Activated CD8-positive, alpha-beta memory T cell treated with anti-CD3 and anti-CD28 coated beads for 4 hours (primary cell): Measurements from ENCODE around the gene CT47C1.

Source experiments
- DNase-seq, 2 donors: peaks; one replicate each; pipeline ENCODE4 v3.0.0-alpha.2; 2020; ENCODE audit warnings: low read depth in 2 of 2

The CT47C1 gene

GRCh38 chrX:119073911-119074310 is 1.1 kb downstream of the CT47C1 start:
- DNase-seq = no peak

- DNase-seq = no peak
Measured at GRCh38 chrX:119075270-119076025, 2.7 kb downstream of the CT47C1 start.

GRCh38 chrX:119082278-119082677 is 9.5 kb downstream of the CT47C1 start:
- DNase-seq = no peak

GRCh38 chrX:119084766-119085165 is 12.0 kb downstream of the CT47C1 start:
- no peak for DNase-seq

- no peak for DNase-seq
Measured at GRCh38 chrX:119087121-119087520, 14.3 kb downstream of the CT47C1 start.

- DNase-seq = no peak
Measured at GRCh38 chrX:119089619-119090018, 16.8 kb downstream of the CT47C1 start.

- no peak for DNase-seq
Measured at GRCh38 chrX:119090627-119091026, 17.8 kb downstream of the CT47C1 start.

- DNase-seq = no peak
Measured at GRCh38 chrX:119093991-119094735, 21.4 kb downstream of the CT47C1 start.

GRCh38 chrX:119094819-119095218 is 22.0 kb downstream of the CT47C1 start:
- DNase-seq = no peak

GRCh38 chrX:119095936-119096335 is 23.1 kb downstream of the CT47C1 start:
- DNase-seq = no peak

GRCh38 chrX:119101168-119101567 is 28.4 kb downstream of the CT47C1 start:
- DNase-seq = no peak

GRCh38 chrX:119105826-119106225 is 33.0 kb downstream of the CT47C1 start:
- DNase-seq = no peak

- DNase-seq = no peak
Measured at GRCh38 chrX:119107206-119107605, 34.4 kb downstream of the CT47C1 start.

GRCh38 chrX:119118780-119119395 is 46.1 kb downstream of the CT47C1 start:
- peak in 1 of 2 donors; percentile 19 for DNase-seq

GRCh38 chrX:119121341-119121740 is 48.5 kb downstream of the CT47C1 start:
- DNase-seq = no peak
